H9 (cell line): ENCODE results near the gene VASH1. TPM values are rescaled to one million over a fixed set of nuclear protein-coding genes. Genes with fewer than 3 reads are reported as not detected.

Experiments used
- DNase-seq: peaks from one replicate; pipeline ENCODE4 v3.0.0-alpha.2; 2017
- H2AFZ ChIP-seq: one replicate; pipeline ENCODE4 v1.6.1; 2013; ENCODE audit warnings: mild to moderate bottlenecking, low read length, control low read depth, moderate library complexity
- H2AK5ac ChIP-seq: 2 replicates; pipeline ENCODE4 v1.6.1; 2013; ENCODE audit warnings: low read length, control low read depth, mixed read lengths; ENCODE audit not compliant: insufficient read length
- H2BK120ac ChIP-seq: one replicate; pipeline ENCODE4 v1.6.1; 2013; ENCODE audit warnings: low read depth, mild to moderate bottlenecking, low read length, control low read depth, inconsistent platforms; ENCODE audit not compliant: poor library complexity, severe bottlenecking
- H2BK12ac ChIP-seq: 2 replicates; pipeline ENCODE4 v1.6.1; 2013; ENCODE audit warnings: low read length, control low read depth, mixed read lengths, low read depth; ENCODE audit not compliant: insufficient read length
- H2BK15ac ChIP-seq: 2 replicates; pipeline ENCODE4 v1.6.1; 2013; ENCODE audit warnings: low read depth, low read length, control low read depth
- H2BK20ac ChIP-seq: one replicate; pipeline ENCODE4 v1.6.1; 2013; ENCODE audit warnings: low read depth, mild to moderate bottlenecking, low read length, control low read depth, inconsistent platforms; ENCODE audit not compliant: poor library complexity, severe bottlenecking
- H2BK5ac ChIP-seq: 2 replicates; pipeline ENCODE4 v1.6.1; 2013; ENCODE audit warnings: low read length, control low read depth, mixed read lengths; ENCODE audit not compliant: insufficient read length
- H3K14ac ChIP-seq: 2 replicates; pipeline ENCODE4 v1.6.1; 2013; ENCODE audit warnings: low read length, control low read depth; ENCODE audit not compliant: insufficient read depth
- H3K18ac ChIP-seq: 2 replicates; pipeline ENCODE4 v1.6.1; 2013; ENCODE audit warnings: low read depth, mild to moderate bottlenecking, mixed read lengths, low read length, control low read depth; ENCODE audit not compliant: insufficient read length
- H3K23ac ChIP-seq: 2 replicates; pipeline ENCODE4 v1.6.1; 2013; ENCODE audit warnings: low read length, control low read depth, mixed read lengths, low read depth; ENCODE audit not compliant: insufficient read length
- H3K23me2 ChIP-seq: 2 replicates; pipeline ENCODE4 v1.6.1; 2013; ENCODE audit warnings: low read depth, mild to moderate bottlenecking, mixed read lengths, low read length, control low read depth; ENCODE audit not compliant: insufficient read length, poor library complexity, severe bottlenecking
- H3K27ac ChIP-seq: 2 replicates; pipeline ENCODE4 v1.5.1; 2013; ENCODE audit warnings: low read length, control low read depth, mixed read lengths, low read depth; ENCODE audit not compliant: insufficient read length
- H3K27me3 ChIP-seq: 2 replicates; pipeline ENCODE4 v1.6.1; 2013; ENCODE audit warnings: low read length, control low read depth, inconsistent platforms; ENCODE audit not compliant: insufficient read depth
- H3K4ac ChIP-seq: 2 replicates; pipeline ENCODE4 v1.6.1; 2013; ENCODE audit warnings: low read depth, mild to moderate bottlenecking, control low read depth, inconsistent platforms, low read length, moderate library complexity
- H3K4me1 ChIP-seq: 2 replicates; pipeline ENCODE4 v1.6.1; 2013; ENCODE audit warnings: low read length, control low read depth, inconsistent platforms; ENCODE audit not compliant: insufficient read depth
- H3K4me2 ChIP-seq: 2 replicates; pipeline ENCODE4 v1.6.1; 2013; ENCODE audit warnings: low read length, control low read depth, mixed read lengths; ENCODE audit not compliant: insufficient read length, insufficient read depth
- H3K56ac ChIP-seq: 2 replicates; pipeline ENCODE4 v1.6.1; 2013; ENCODE audit warnings: low read depth, mild to moderate bottlenecking, mixed read lengths, low read length, control low read depth; ENCODE audit not compliant: insufficient read length
- H3K79me1 ChIP-seq: 2 replicates; pipeline ENCODE4 v1.6.1; 2013; ENCODE audit warnings: low read depth, mild to moderate bottlenecking, moderate library complexity, low read length, control low read depth, inconsistent platforms; ENCODE audit not compliant: insufficient read depth, poor library complexity, severe bottlenecking
- H3K79me2 ChIP-seq: 2 replicates; pipeline ENCODE4 v1.6.1; 2013; ENCODE audit warnings: low read length, control low read depth, inconsistent platforms; ENCODE audit not compliant: insufficient read depth
- H3K9ac ChIP-seq: 2 replicates; pipeline ENCODE4 v1.6.1; 2013; ENCODE audit warnings: low read length, control low read depth, mixed read lengths; ENCODE audit not compliant: insufficient read length; ENCODE audit errors: extremely low read depth
- H3K9me3 ChIP-seq: one replicate; pipeline ENCODE4 v1.6.1; 2013; ENCODE audit warnings: low read depth, low read length, inconsistent platforms; ENCODE audit not compliant: control insufficient read depth
- H3T11ph ChIP-seq: one replicate; pipeline ENCODE4 v1.6.1; 2013; ENCODE audit warnings: mild to moderate bottlenecking, low read length, control low read depth, inconsistent platforms
- H4K20me1 ChIP-seq: one replicate; pipeline ENCODE4 v1.6.1; 2013; ENCODE audit not compliant: control insufficient read depth, insufficient read length, insufficient read depth
- H4K5ac ChIP-seq: 2 replicates; pipeline ENCODE4 v1.6.1; 2013; ENCODE audit warnings: low read depth, mild to moderate bottlenecking, mixed read lengths, low read length, control low read depth; ENCODE audit not compliant: insufficient read length
- H4K8ac ChIP-seq: replicated peaks from 2 replicates; pipeline ENCODE4 v1.6.1; 2013; ENCODE audit warnings: low read length, control low read depth, mixed read lengths, low read depth; ENCODE audit not compliant: insufficient read length
- H4K91ac ChIP-seq: 2 replicates; pipeline ENCODE4 v1.6.1; 2013; ENCODE audit warnings: low read depth, mild to moderate bottlenecking, moderate library complexity, mixed read lengths, low read length, control low read depth; ENCODE audit not compliant: insufficient read length
- H3K27ac Mint-ChIP-seq, 3 experiments: 2 replicates in 2 of 3; 3 replicates in 1 of 3; pipeline ENCODE4 v1.8.0; 2020 to 2021; ENCODE audit warnings: mixed read lengths in 3 of 3, mild to moderate bottlenecking in 1 of 3, moderate library complexity in 1 of 3
- H3K27me3 Mint-ChIP-seq: 2 replicates; pipeline ENCODE4 v1.8.0; 2021; ENCODE audit warnings: low read depth, mild to moderate bottlenecking, moderate library complexity, mixed read lengths
- H3K36me3 Mint-ChIP-seq, 3 experiments: 2 replicates in 2 of 3; 3 replicates in 1 of 3; pipeline ENCODE4 v1.8.0; 2020 to 2021; ENCODE audit warnings: low read depth in 3 of 3, mixed read lengths in 3 of 3; ENCODE audit not compliant: insufficient read depth in 1 of 3
- H3K4me1 Mint-ChIP-seq, 2 experiments: 2 replicates each; pipeline ENCODE4 v1.8.0; 2020; ENCODE audit warnings: mixed read lengths in 2 of 2
- H3K4me3 Mint-ChIP-seq, 2 experiments: 2 replicates in 1 of 2; 3 replicates in 1 of 2; pipeline ENCODE4 v1.8.0; 2020 to 2021; ENCODE audit warnings: mild to moderate bottlenecking in 2 of 2, mixed read lengths in 2 of 2, moderate library complexity in 1 of 2
- H3K9me3 Mint-ChIP-seq, 2 experiments: 2 replicates in 1 of 2; 3 replicates in 1 of 2; pipeline ENCODE4 v1.8.0; 2020; ENCODE audit warnings: mild to moderate bottlenecking in 2 of 2, mixed read lengths in 2 of 2, moderate library complexity in 1 of 2
- CTCF ChIP-seq: fragments of 200-600 bp; sonication (generic); conservative IDR thresholded peaks from 3 replicates; pipeline ENCODE4 v1.8.0; 2021; ENCODE audit warnings: antibody characterized with exemption, mild to moderate bottlenecking
- WGBS: extraction: QIAGEN DNeasy Blood & Tissue Kit; methylation state at CpG from one replicate; pipeline ENCODE4 v1.1.7; 2013; ENCODE audit warnings: missing lambda C conversion rate, low lambda C conversion rate, mixed read lengths; ENCODE audit not compliant: insufficient read length; ENCODE audit errors: extremely low coverage; 5-methylcytosine and 5-hydroxymethylcytosine counted together
- total RNA-seq: library from RNA; stranded (reverse); gene quantifications from 2 replicates; pipeline ENCODE4 v1.2.1, GENCODE V29; 2021

The VASH1 gene
- total RNA-seq, 1 experiment from 2014 or later: 5.8 TPM

GRCh38 chr14:76814726-76815645, 53.7 kb downstream of the VASH1 start:
- Histone ChIP-seq H2BK15ac (no peak overlapping the region), H4K8ac (no peak overlapping the region), H3K23ac (no peak overlapping the region), H3K27me3 (no peaks in the 10 kb centered on the region), H3K14ac (no peak overlapping the region), H3K9ac (no peak overlapping the region), H2BK120ac (no peak overlapping the region), H3K18ac (no peak overlapping the region), H3K4me2 (no peak overlapping the region), H4K20me1 (no peaks in the 10 kb centered on the region), H3K56ac (no peak overlapping the region), H2AFZ (no peak overlapping the region), H3K79me1 (no peaks in the 10 kb centered on the region), H2BK20ac (no peak overlapping the region), H3K23me2 (peaks cover 10% of the 10 kb centered on the region), H2BK5ac (no peak overlapping the region), H3T11ph (no peak overlapping the region), H2BK12ac (no peak overlapping the region), H3K4ac (no peak overlapping the region), H3K9me3 (no peaks in the 10 kb centered on the region), H3K4me1 (peaks cover 4% of the 10 kb centered on the region; the same call in 1 of the 2 replicates), H2AK5ac (no peak overlapping the region), H3K79me2 (no peaks in the 10 kb centered on the region), H4K91ac (no peak overlapping the region), H4K5ac (no peak overlapping the region), H3K27ac (no peak overlapping the region)
- no peak for TF ChIP-seq CTCF
- no peaks in the 10 kb centered on the region for H3K36me3 Mint-ChIP-seq
- no peaks in the 10 kb centered on the region; the same call in 1 of the 2 replicates for H3K27me3 Mint-ChIP-seq
- no peak overlapping the region for H3K4me3 Mint-ChIP-seq
- no peak overlapping the region for H3K27ac Mint-ChIP-seq
- H3K9me3 Mint-ChIP-seq: peaks cover 0 to 2% of the 10 kb centered on the region in 2 experiments; a peak in 3 of 5 replicates
- no CpG with 5 or more reads among the region's 7 CpGs for WGBS
- DNase-seq: no peak
- H3K4me1 Mint-ChIP-seq: peaks cover 17 to 18% of the 10 kb centered on the region in 2 experiments
